NCI-H187 treated with DMSO at 0.1 percent for 48 hours (cell line): ENCODE results near the gene CBLC.

Experiments used
- DNase-seq: peaks from one replicate; lab custom pipeline; 2025; lab: John Stamatoyannopoulos, UW

The CBLC gene

GRCh38 chr19:44799627-44800346 is 22.1 kb downstream of the CBLC start:
- no peak for DNase-seq

- DNase-seq, result no peak
Observed at GRCh38 chr19:44800461-44800860, 22.8 kb downstream of the CBLC start.

DNA sequence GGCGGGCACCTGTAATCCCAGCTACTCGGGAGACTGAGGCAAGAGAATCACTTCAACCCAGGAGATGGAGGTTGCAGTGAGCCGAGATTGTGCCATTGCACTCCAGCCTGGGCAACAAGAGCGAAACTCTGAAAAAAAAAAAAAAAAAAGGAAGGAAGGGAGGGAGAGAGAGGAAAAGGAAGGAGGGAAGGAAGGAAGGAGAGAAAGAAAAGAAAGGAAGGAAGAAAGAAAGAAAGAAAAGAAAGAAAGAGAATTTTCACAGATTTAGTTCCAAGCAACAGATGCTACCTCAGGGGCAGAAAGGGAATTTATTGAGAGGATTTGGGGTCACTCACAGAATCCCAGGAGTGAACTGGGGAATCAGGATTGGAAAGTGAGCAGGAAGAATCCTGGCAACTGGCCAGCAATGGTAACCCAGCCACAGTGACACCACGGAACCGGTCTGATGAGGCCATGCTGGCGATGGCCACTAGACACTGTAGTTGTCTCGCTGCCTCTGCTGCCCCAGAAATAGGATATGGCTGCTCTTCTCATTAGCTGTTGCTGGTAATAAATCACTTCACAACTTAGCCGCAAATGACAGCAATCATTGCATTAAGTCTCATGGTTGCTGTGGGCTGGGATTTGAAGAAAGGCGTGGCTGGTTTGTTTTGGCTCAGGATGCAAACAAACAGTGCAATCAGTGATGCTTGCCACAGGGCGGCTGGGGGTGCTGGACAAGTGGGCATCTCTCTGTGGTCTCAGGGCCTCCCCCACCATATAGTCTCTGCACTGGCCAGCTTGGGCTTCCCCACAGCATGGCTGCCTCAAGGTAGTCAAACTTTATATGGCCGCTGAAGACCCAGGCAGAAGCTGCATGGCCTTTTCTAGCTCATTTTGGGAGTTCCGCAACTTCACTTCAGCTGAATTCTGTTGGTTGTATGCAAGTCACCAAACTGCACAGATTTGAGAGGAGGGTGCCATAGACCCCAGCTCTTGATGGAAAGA is 26.0 kb downstream of the CBLC start:
- no peak for DNase-seq

DNA sequence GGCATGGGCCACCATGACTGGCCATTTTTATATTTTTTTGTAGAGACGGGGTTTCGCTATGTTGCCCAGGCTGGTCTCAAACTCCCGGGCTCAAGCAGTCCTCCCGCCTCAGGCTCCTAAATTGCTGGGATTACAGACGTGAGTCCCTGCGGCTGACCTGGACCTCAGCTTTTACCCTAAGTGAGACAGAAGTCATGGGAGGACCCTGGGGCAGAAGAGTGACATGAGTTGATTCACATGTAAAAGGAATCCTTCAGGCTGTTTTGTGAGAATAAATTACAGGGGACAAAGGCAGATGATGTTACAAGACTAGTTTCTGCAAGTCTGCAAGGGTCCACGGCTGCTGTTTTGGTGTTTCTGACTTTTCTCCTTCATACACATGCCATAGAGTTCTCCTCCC is 28.6 kb downstream of the CBLC start:
- no peak for DNase-seq

DNA sequence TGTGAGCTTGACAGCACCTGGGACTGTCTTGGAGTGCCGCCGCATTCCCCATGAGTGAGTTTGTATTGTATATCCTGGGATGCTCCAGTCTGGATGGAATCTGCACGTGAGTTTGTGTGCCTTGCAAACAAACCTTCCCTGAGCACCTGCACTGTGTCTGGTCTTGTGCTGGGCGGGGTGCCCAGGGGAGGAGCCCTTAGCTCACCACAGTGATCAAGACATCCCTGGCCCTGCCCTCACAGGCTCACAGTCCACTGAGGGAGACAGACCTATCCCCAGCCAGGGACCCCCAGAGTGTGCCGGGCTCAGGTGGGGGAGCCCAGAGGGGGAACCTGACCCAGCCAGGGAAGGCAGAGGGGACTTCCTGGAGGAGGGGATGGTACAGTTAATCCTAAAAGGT is 29.5 kb downstream of the CBLC start:
- no peak for DNase-seq

- DNase-seq, result no peak
Observed at GRCh38 chr19:44807652-44808462, 30.2 kb downstream of the CBLC start.

DNA sequence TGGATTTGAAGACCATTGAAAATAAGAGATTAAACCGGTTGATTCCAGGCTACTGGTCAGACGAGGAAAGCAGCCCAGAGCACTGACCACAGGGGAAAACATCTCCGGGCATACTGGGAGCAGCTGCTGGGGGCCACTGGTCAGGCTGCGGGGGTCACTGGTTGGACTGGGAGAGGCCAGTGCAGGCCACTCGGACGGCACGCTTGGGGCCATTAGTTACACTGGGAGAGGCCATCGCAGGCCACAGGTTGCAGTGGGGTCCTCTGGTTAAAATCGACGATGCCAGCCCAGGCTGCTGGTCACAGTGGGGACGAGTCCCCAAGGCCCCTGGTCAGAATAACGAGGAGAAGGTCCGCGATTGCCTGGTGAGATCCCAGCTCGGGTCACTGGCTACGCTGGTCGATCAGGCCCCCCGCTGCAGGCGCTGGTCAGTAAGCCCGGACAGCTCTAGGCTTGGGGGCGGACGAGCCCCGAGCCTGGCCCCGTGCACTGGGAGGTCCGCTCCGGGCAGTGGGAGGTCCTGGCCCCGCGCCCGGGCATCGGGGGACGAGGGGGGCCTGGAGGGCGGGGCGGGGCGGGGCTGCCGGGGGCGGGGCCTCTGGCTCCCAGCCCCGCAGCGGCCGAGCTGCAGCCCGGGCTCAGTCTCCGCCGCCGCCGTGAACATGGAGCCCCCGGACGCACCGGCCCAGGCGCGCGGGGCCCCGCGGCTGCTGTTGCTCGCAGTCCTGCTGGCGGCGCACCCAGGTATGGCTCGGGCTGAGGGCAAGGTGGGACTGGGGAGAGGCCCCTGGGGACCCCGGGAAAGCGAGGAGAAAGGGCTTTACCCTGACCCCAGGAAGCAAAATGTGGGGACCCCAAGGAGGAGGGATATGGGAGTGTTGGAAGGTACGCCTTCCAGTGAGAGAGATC is 31.0 kb downstream of the CBLC start, which contains the start of gene BCAM:
BCAM (plus strand) TSS at position 641 of the 909 bp plus-strand sequence; CDS start at position 663, 22 bp downstream.
- no peak for DNase-seq

GRCh38 chr19:44809577-44810233 is 32.0 kb downstream of the CBLC start:
- no peak for DNase-seq

- DNase-seq, result no peak
Observed at GRCh38 chr19:44810234-44811121, 32.8 kb downstream of the CBLC start.

DNA sequence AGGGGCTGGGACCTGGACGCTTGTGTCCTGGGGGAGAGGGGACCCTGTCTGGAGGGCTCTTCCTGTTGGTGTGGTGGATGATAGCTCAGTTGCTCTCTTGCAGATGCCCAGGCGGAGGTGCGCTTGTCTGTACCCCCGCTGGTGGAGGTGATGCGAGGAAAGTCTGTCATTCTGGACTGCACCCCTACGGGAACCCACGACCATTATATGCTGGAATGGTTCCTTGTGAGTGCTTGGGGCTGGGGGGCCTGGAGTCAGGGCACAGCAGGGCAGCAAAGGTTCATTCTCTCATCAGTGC is 33.4 kb downstream of the CBLC start:
- no peak for DNase-seq

GRCh38 chr19:44812142-44812718 is 34.5 kb downstream of the CBLC start:
- DNase-seq, result no peak

DNA sequence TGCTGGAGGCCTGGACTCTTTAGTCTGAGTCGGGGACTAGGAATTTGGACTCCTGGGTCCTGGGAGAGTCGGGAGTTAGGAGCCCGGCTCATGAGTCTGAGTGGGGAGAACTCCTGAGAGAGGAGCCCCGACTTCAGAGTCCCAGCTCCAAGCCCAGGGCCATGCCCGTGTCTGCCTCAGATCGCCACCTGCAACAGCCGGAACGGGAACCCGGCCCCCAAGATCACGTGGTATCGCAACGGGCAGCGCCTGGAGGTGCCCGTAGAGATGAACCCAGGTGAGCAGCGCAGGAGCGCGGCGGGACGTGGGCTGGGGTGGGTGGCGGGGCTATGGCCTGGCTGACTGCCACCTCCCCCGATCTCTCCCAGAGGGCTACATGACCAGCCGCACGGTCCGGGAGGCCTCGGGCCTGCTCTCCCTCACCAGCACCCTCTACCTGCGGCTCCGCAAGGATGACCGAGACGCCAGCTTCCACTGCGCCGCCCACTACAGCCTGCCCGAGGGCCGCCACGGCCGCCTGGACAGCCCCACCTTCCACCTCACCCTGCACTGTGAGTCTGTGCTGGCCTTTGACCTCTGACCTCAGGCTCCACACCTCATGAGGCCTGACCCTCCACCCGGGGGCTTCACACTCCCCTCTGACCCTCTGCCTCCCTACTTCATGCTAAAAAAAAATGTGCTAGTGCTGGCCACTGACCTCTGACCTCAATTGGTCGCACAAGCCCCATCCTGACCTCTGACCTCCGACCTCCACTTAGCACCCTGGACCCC is 35.6 kb downstream of the CBLC start:
- DNase-seq, result no peak

GRCh38 chr19:44813841-44814470 is 36.3 kb downstream of the CBLC start:
- no peak for DNase-seq

GRCh38 chr19:44814517-44814916 is 36.8 kb downstream of the CBLC start:
- no peak for DNase-seq

DNA sequence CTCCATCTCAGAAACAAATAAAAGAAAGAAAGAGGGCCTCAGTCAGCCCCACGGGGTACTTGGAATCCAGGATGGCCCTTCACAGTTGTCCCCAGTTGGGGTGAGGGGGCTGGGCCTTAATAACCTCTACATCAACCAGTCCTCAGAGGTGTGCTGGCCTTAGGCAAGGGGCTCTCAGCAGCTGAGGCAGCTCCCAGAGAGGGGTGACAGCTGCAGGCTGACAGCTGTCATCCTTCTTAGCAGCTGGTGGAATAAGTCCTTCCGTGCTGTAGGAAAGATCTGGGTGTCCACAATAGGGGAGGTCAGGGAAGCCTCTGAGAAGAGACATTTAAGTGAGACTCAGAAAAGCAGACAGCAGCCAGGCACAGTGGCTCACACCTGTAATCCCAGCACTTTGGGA is 38.6 kb downstream of the CBLC start:
- no peak for DNase-seq

DNA sequence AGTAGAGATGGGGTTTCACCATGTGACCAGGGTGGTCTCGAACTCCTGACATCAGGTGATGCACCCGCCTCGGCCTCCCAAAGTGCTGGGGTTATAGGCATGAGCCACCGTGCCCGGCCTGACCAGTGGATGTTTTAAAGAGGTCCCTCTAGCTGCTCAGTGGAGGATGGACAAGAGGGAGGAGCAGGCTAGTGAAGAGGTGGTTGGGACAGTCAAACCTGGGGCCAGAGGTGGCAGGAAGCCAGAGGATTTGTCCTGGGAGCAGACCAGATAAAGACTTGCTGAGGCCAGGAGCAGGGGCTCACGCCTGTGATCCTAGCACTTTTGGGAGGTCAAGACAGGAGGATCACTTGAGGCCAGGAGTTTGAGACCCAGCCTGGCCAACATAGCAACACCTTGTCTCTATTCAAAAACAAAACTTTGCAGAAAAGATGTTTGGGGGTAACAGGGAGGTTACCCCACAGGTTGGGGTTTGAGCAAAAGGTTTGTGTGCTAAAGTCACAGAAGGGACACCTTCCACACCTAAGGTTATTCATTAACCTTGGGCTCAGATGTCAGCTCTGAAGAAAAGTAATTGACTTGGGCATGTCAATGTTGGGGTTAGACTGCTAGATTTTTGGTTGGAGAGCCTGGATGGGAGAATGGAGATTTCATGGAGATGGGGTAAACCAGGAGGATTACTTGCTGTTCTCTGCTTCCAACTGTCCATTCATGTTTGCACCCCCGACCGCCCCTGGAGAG is 40.2 kb downstream of the CBLC start:
- no peak for DNase-seq

DNA sequence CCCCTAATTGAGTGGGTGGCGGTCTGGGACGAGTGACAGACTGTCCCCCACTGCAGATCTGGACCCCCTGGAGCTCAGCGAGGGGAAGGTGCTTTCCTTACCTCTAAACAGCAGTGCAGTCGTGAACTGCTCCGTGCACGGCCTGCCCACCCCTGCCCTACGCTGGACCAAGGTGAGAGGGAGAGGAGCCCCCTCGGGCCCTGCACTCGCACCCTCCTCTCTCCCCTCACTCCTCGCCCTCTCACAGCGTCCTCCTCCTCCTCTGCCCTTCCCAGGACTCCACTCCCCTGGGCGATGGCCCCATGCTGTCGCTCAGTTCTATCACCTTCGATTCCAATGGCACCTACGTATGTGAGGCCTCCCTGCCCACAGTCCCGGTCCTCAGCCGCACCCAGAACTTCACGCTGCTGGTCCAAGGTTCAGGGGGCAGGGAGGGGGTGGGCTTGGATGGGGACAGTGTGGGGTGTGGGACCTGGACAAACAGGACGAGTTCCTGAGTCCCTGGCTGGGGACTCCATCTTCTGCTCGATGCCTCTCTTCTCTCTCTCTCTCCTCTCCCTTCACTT is 40.9 kb downstream of the CBLC start:
- DNase-seq, result no peak
